Spinal cord (tissue), 10 donors: ENCODE data around the gene JMJD8. TPM values are rescaled to one million over a fixed set of nuclear protein-coding genes. Genes with fewer than 3 reads are reported as not detected.

Experiments
- DNase-seq, 6 donors: peaks; one replicate each; pipeline versions ENCODE4 v3.0.0 to v3.0.0-alpha.2; 2013 to 2015; ENCODE audit warnings: low spot score in 6 of 6, low read depth in 4 of 6
- H3K27ac ChIP-seq: one replicate; pipeline ENCODE4 v1.5.1; 2013; ENCODE audit warnings: low read depth, low read length, control low read depth
- H3K27me3 ChIP-seq: one replicate; pipeline ENCODE4 v1.6.1; 2013; ENCODE audit warnings: low read length; ENCODE audit not compliant: control insufficient read depth, insufficient read depth
- H3K36me3 ChIP-seq: one replicate; pipeline ENCODE4 v1.6.1; 2013; ENCODE audit warnings: low read length; ENCODE audit not compliant: control insufficient read depth, insufficient read depth
- H3K4me1 ChIP-seq: one replicate; pipeline ENCODE4 v1.6.1; 2013; ENCODE audit warnings: low read length; ENCODE audit not compliant: control insufficient read depth, insufficient read depth
- H3K4me3 ChIP-seq: one replicate; pipeline ENCODE4 v1.5.1; 2013; ENCODE audit warnings: low read depth, low read length, control low read depth
- H3K9me3 ChIP-seq: one replicate; pipeline ENCODE4 v1.6.1; 2013; ENCODE audit warnings: low read length; ENCODE audit not compliant: control insufficient read depth, insufficient read depth
- WGBS: methylation state at CpG from one replicate; pipeline ENCODE4 v1.1.5; 2013; ENCODE audit warnings: missing lambda C conversion rate; ENCODE audit not compliant: insufficient coverage; 5-methylcytosine and 5-hydroxymethylcytosine counted together
- polyA plus RNA-seq, 2 donors: library from polyadenylated mRNA; unstranded; fragments of 120-200 nt; gene quantifications; one replicate each; pipeline ENCODE4 v1.2.1, GENCODE V29; 2013; ENCODE audit not compliant: insufficient read length in 2 of 2
- total RNA-seq, 2 donors: library from RNA; depleted of rRNA in 1 of 2; stranded (reverse); fragments of 120-200 nt in 1 of 2; fragments of >200 nt in 1 of 2; gene quantifications; one replicate each; pipeline versions ENCODE4 v1.2.3 to v1.2.4, GENCODE V29; 2013 to 2014
- donor health status: healthy.

Gene JMJD8
- total and polyA plus RNA-seq, 4 donors = 24.3 to 71.9 (median 52.7) TPM

DNA sequence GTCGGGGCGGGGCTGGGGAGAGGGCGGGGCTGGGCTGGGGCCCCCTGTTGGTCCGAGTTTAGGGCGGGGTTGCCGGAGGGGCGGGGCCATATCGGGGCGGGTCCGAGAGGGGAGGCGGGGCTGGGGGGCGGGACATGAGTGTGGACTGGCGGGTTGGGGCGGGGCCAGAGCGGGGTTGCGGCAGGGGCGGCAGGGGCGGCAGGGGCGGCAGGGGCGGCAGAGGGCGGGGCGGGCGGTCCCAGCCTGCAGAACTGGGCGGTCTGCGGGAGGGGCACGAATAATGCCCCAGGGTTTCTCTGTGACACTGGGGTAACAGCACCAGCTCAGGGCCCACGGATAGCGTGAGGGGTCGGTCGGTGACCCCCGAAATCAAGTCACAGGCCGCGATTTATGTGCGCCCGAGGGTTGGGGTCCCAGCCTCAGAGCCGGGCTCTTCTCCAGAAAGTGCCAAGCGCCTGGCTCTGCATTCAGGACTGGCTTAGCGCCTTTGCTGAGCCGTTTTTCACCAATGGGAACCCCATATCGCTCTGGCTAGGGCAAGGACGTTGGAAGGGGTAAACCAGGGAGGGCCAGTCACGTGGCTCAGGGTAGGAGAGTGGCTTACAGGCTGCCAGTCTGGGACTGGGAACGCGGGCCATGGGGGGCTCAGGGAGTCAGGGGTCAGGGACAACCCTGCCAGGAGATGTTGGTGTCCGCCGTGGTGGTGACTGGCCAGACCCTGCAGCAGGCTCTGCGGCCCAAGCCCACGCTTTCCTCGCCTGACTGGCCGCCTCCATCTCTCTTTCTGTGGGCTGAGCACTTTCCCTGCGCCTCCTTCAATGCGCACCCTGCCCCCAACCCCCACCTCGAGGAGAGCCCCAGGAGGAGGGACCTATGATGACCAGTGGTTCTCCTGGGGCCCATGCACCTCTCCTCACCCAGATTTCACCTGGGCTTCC is 46.8 kb downstream of the JMJD8 start:
- DNase-seq = peak in 5 of 6 donors; percentile 76 to 96 (median 79)
- WGBS = 18% methylated on average over 38 of the region's 53 CpGs
- peak overlapping the region; percentile 100 for H3K27ac ChIP-seq
- H3K27me3 ChIP-seq = no peaks in the 10 kb centered on the region
- H3K9me3 ChIP-seq = no peaks in the 10 kb centered on the region
- H3K4me3 ChIP-seq = peak overlapping the region; percentile 95
- peaks cover 40% of the 10 kb centered on the region for H3K4me1 ChIP-seq
- peaks cover 35% of the 10 kb centered on the region for H3K36me3 ChIP-seq

DNA sequence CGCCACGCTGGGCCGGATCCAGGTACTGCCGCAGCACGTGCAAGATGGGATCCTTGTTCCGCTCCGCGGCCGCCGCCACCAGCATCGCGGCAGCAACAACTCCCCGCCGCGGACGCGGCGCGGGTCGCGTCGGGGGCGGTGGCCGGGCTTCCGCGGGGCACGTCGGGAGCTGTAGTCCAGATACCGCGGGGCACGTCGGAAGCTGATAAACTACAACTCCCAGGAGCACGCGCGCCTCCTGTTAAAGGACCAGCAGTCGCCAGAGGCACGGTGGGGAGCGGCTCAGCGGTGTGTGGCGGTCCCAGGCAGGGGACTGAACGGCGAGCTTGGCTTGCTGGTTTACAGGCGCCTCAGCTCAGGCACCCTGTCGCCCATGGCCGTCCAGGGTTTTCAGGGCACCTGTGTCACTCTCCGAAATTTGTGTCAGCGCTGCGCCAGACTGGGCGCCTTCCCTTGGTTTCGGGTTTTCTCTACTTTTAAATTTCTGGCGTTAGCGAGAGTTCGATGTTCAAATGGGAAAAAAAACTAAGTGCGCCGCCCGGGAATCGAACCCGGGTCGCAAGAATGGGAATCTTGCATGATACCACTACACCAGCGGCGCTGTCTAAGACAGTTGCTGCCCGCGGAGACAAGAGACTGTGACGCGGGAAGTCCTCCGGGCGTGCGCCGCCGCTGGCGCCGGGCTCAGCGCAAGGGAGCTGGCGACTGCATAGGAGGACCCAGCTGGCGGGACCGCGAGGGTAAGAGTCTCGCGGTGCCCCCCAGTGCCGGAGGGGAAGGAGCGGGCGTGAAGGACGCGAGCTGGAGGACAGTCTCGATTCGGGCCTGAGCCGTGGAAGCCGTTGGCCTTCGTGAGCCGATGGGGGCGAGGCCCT is 47.7 kb downstream of the JMJD8 start, which contains the start of gene METTL26:
Gene METTL26, minus strand, starts transcription at position 100 of the 875 bp plus-strand sequence. Its CDS starts 15 bp downstream, at position 85.
- peak; percentile 89 to 99 (median 92) for DNase-seq
- H3K27me3 ChIP-seq = no peaks in the 10 kb centered on the region
- H3K27ac ChIP-seq = peak within 1 kb of the TSS; percentile 100
- peaks cover 39% of the 10 kb centered on the region for H3K36me3 ChIP-seq
- peaks cover 39% of the 10 kb centered on the region for H3K4me1 ChIP-seq
- WGBS = under 1% methylated on average over 91 of the region's 91 CpGs
- peak within 1 kb of the TSS; percentile 95 for H3K4me3 ChIP-seq
- H3K9me3 ChIP-seq = no peaks in the 10 kb centered on the region

DNA sequence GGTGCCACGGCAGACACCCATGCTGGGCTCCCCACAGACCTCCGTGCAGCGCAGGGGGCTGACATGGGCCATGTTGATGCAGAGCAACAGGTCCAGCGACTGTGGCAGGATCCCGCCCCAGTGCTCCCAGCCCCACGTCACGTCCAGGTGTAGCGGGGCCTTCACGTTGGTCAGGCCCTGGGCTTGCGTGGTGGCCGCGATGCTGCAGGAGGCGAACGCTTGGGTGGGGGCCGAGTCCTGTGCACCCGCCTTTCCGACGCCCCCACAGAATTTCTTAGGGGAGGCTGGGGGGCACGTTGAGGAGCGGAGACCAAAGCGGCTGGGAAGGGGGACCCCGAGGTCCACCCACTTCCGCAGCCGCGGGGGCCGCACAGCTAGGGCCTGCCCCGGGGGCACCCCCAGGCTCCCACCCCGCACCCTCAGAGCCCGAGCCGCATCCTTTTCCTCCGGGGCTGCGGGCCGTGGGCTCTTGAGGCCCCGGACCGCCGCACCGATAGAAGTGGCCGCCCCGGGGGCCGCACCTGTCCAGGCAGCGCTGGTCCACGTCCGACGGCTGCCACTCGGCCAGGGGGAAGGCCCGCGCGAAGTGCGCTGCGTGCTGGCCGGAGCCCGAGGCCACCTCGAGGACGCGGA is 48.4 kb downstream of the JMJD8 start:
- Histone ChIP-seq H3K4me1 (peaks cover 38% of the 10 kb centered on the region), H3K27me3 (no peaks in the 10 kb centered on the region), H3K9me3 (no peaks in the 10 kb centered on the region), H3K4me3 (peak overlapping the region; percentile 95), H3K36me3 (peaks cover 43% of the 10 kb centered on the region), H3K27ac (peak overlapping the region; percentile 100)
- DNase-seq = peak in 2 of 6 donors; percentile 11 to 37
- 6% methylated on average over 55 of the region's 55 CpGs for WGBS

DNA sequence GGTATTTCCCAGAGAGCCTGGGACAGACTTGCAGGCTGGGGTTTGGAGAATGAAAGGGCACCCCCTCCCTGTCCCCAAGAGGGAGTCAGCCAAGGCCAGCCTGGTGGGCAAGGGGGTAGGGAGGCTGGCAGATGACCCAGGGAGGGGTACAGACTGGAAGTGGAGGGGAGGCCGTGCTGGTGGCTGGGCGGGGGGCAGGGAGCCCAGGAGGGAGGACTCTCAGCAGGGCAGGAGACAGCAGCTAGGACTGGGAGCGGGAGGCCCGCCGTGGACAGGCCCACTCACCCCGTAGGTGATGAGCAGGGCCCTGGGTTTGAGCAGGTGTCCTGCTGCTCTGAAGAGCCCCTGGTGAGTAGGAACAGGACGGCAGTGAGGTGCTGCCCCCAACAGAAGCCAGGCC is 49.1 kb downstream of the JMJD8 start:
- Histone ChIP-seq H3K36me3 (peaks cover 50% of the 10 kb centered on the region), H3K27ac (no peak overlapping the region), H3K4me1 (peaks cover 41% of the 10 kb centered on the region), H3K4me3 (peak overlapping the region; percentile 95), H3K27me3 (no peaks in the 10 kb centered on the region), H3K9me3 (no peaks in the 10 kb centered on the region)
- DNase-seq = no peak
- 94% methylated on average over 6 of the region's 7 CpGs for WGBS

DNA sequence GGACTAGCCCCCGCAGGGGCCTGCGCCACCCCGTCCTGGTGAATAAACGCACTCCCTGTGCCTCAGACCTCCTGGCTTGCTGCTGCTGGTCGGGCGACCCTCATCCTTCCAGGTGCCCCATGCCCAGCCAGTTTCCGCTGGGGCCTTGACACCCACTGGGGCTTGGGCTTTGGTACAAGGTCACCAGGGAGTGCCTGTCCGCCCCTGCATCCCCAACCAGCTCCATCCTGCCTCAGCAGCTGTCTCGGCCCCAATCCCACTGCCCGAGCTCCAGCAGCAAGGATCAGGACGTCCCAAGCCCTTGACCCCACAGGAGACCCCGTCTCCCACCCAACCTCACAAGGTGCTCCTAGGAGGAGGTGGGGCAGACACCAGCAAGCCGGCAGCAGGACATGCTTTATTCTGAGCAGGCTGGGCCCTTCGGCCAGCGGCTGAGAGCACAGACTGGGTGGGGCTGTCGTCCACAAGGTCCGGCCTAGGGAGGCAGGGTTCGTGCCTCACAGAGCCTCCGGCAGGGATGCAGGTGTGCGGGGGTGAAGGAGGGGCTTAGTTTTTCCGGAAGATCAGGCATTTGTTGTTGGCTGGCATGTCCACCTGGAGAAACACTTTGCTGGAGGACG is 50.0 kb downstream of the JMJD8 start:
- no peaks in the 10 kb centered on the region for H3K27me3 ChIP-seq
- H3K27ac ChIP-seq = no peak overlapping the region
- no peak for DNase-seq
- WGBS = 92% methylated on average over 19 of the region's 22 CpGs
- no peaks in the 10 kb centered on the region for H3K9me3 ChIP-seq
- no peak overlapping the region for H3K4me3 ChIP-seq
- H3K4me1 ChIP-seq = peaks cover 49% of the 10 kb centered on the region
- peaks cover 58% of the 10 kb centered on the region for H3K36me3 ChIP-seq

- no peak for DNase-seq
- Histone ChIP-seq H3K27me3 (no peaks in the 10 kb centered on the region), H3K9me3 (no peaks in the 10 kb centered on the region), H3K4me3 (no peak overlapping the region), H3K36me3 (peaks cover 65% of the 10 kb centered on the region), H3K27ac (no peak overlapping the region), H3K4me1 (peaks cover 56% of the 10 kb centered on the region)
- WGBS = 96% methylated on average over 73 of the region's 74 CpGs
Measured at GRCh38 chr16:633336-634050, 50.6 kb downstream of the JMJD8 start.

DNA sequence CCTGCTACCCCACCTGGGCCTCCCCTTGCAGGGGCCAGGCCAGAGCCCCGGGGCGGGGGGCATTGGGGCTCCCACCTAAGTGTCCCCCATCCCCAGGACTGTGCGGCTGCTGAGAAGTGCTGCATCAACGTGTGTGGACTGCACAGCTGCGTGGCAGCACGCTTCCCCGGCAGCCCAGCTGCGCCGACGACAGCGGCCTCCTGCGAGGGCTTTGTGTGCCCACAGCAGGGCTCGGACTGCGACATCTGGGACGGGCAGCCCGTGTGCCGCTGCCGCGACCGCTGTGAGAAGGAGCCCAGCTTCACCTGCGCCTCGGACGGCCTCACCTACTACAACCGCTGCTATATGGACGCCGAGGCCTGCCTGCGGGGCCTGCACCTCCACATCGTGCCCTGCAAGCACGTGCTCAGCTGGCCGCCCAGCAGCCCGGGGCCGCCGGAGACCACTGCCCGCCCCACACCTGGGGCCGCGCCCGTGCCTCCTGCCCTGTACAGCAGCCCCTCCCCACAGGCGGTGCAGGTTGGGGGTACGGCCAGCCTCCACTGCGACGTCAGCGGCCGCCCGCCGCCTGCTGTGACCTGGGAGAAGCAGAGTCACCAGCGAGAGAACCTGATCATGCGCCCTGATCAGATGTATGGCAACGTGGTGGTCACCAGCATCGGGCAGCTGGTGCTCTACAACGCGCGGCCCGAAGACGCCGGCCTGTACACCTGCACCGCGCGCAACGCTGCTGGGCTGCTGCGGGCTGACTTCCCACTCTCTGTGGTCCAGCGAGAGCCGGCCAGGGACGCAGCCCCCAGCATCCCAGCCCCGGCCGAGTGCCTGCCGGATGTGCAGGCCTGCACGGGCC is 51.4 kb downstream of the JMJD8 start:
- Histone ChIP-seq H3K27me3 (no peaks in the 10 kb centered on the region), H3K27ac (no peak overlapping the region), H3K36me3 (peaks cover 70% of the 10 kb centered on the region), H3K4me3 (no peak overlapping the region), H3K4me1 (peaks cover 49% of the 10 kb centered on the region), H3K9me3 (no peaks in the 10 kb centered on the region)
- no peak for DNase-seq
- WGBS = 91% methylated on average over 67 of the region's 67 CpGs

GRCh38 chr16:631808-632358 is 52.3 kb downstream of the JMJD8 start:
- Histone ChIP-seq H3K4me3 (no peak overlapping the region), H3K9me3 (no peaks in the 10 kb centered on the region), H3K36me3 (peaks cover 79% of the 10 kb centered on the region), H3K27ac (no peak overlapping the region), H3K4me1 (peaks cover 44% of the 10 kb centered on the region), H3K27me3 (no peaks in the 10 kb centered on the region)
- 59% methylated on average over 8 of the region's 9 CpGs for WGBS
- no peak for DNase-seq
